HG03135 (cell line): ENCODE measurements around the gene FAM25C.
"Not testable (repeated sequence)": the region's sequence is repeated elsewhere in the genome, so short reads cannot be mapped to it uniquely, and the experiment has no call there.

ENCODE experiments used
- ATAC-seq: cut with Tn5 transposase; IDR thresholded peaks from one replicate; pipeline ENCODE4 v1.9.1; 2021; ENCODE audit warnings: mild to moderate bottlenecking, moderate library complexity; ENCODE audit not compliant: unreplicated experiment

Gene FAM25C

GRCh38 chr10:47959677-47960076 lies 39.9 kb downstream of the FAM25C start:
- not testable (repeated sequence) for ATAC-seq

- ATAC-seq: not testable (repeated sequence)
Measured at GRCh38 chr10:47957158-47957557, 42.4 kb downstream of the FAM25C start.

GRCh38 chr10:47947424-47947823 lies 52.2 kb downstream of the FAM25C start:
- not testable (repeated sequence) for ATAC-seq
